HG02885 (cell line): Measurements from ENCODE around the gene EIF2B2.

Experiments used
- ATAC-seq: cut with Tn5 transposase; IDR thresholded peaks from one replicate; pipeline ENCODE4 v1.9.1; 2021; ENCODE audit warnings: mild to moderate bottlenecking; ENCODE audit not compliant: unreplicated experiment, poor library complexity

The EIF2B2 gene

GRCh38 chr14:74973003-74973653, 29.6 kb upstream of the EIF2B2 start:
- no peak for ATAC-seq

GRCh38 chr14:74973905-74974363, 28.8 kb upstream of the EIF2B2 start:
- no peak for ATAC-seq

GRCh38 chr14:74974364-74975058, 28.2 kb upstream of the EIF2B2 start:
- ATAC-seq: no peak

- no peak for ATAC-seq
These were observed 27.5 kb upstream of the EIF2B2 start for GRCh38 chr14:74975059-74975810.

- ATAC-seq: no peak
These were observed 26.2 kb upstream of the EIF2B2 start for GRCh38 chr14:74976264-74977113.

- no peak for ATAC-seq
These were observed 25.4 kb upstream of the EIF2B2 start for GRCh38 chr14:74977164-74977900.

- no peak for ATAC-seq
These were observed 24.8 kb upstream of the EIF2B2 start for GRCh38 chr14:74977901-74978385.

GRCh38 chr14:74978416-74978947, 24.2 kb upstream of the EIF2B2 start:
- ATAC-seq: no peak

- ATAC-seq: no peak
These were observed 23.7 kb upstream of the EIF2B2 start for GRCh38 chr14:74979029-74979428.

- ATAC-seq: no peak
These were observed 23.0 kb upstream of the EIF2B2 start for GRCh38 chr14:74979442-74980397.

- no peak for ATAC-seq
These were observed 22.4 kb upstream of the EIF2B2 start for GRCh38 chr14:74980398-74980730.

- no peak for ATAC-seq
These were observed 21.8 kb upstream of the EIF2B2 start for GRCh38 chr14:74980731-74981461.

- ATAC-seq: no peak
These were observed 21.3 kb upstream of the EIF2B2 start for GRCh38 chr14:74981462-74981782.

GRCh38 chr14:74981833-74982232, 20.9 kb upstream of the EIF2B2 start:
- no peak for ATAC-seq

GRCh38 chr14:74982661-74983060, 20.1 kb upstream of the EIF2B2 start:
- no peak for ATAC-seq

GRCh38 chr14:74983343-74983742, 19.4 kb upstream of the EIF2B2 start:
- ATAC-seq: no peak

GRCh38 chr14:74984236-74985027, 18.3 kb upstream of the EIF2B2 start:
- ATAC-seq: no peak
